ENCODE measurements around the gene ME3.
"Not testable (repeated sequence)": the region's sequence is repeated elsewhere in the genome, so short reads cannot be mapped to it uniquely, and the experiment has no call there.

The ME3 gene

DNA sequence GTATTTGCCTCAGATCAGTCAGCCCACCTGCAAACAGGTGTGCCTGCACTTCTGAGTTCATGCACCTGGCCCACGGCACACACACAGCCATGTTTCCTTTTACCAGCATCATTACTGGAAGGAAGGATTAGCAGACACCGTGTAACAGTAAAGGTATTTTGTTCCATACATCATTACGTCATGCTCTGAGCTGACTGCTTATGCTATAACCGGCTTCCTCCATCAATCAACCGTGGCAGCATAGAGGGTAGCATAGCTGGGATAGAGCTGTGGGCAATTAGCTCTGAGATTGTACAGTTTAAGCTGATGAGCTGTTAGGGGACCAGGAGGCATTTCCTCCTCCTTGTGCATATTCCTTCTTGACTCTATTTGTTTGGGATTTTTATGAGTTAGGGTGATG is 102.4 kb downstream of the ME3 start:
- no peaks in the 10 kb centered on the region for H3K27me3 Mint-ChIP-seq
- no peak for ATAC-seq (replicated peaks)

DNA sequence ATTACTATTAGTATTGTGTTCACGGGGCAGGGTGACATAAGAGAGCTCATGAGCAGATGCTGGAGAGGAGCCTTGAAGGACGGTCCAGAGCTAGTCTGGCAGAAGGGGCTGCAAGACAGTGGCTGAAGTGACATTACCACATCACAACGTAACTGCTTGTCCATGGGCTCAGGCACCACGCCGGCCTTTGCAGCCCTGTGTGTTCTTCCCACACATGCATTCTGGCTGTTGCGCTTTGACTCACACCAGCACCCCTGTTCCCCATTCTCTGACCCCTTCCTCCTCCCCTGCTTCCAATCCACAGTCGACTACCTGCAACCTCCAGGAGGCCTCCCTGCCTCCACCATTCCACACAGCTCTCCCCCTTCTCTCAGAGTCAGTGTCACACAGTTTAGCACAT is 103.3 kb downstream of the ME3 start:
- Mint-ChIP-seq H3K9me3 (peaks cover 0 to 1% of the 10 kb centered on the region in 2 donors), H3K4me3 (no peak overlapping the region), H3K4me1 (peaks cover 0 to 6% of the 10 kb centered on the region in 2 donors), H3K27ac (no peak overlapping the region), H3K36me3 (no peaks in the 10 kb centered on the region), H3K27me3 (no peaks in the 10 kb centered on the region)
- ATAC-seq (replicated peaks) (no peak), DNase-seq (no peak)

More for the DNA sequence above, 102.4 kb downstream of the ME3 start:
- no peak for DNase-seq
- Mint-ChIP-seq H3K9me3 (peaks cover 0 to 1% of the 10 kb centered on the region in 2 donors), H3K4me3 (no peak overlapping the region), H3K36me3 (no peaks in the 10 kb centered on the region), H3K4me1 (peaks cover 0 to 6% of the 10 kb centered on the region in 2 donors), H3K27ac (no peak overlapping the region)

DNA sequence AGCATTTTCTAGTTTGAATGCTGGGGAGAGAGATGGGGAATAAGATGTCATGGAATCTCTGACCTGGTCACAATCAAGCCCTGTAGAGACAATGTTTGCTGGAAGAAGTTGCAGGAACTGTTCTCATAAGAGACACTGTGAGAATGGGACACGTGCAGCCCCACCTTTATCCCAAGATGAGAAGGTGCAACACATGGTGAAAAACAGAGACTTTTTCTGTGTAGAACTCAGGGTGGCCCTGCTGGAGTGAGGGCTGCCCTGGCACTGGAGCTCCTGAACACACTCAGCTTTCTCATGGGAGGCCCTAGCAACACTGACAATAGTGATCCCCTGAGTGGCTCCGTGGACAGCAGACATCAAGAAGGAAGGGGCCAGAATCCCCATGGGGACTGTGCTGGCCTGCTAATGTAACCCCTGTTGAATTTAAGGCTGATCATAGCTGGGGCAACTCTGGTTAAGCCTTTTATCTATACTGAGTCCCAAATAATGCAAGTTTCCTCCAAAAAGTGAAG is 106.6 kb downstream of the ME3 start:
- DNase-seq (no peak), ATAC-seq (replicated peaks) (no peak)
- Mint-ChIP-seq H3K36me3 (no peaks in the 10 kb centered on the region), H3K27ac (no peak overlapping the region), H3K4me3 (no peak overlapping the region), H3K4me1 (peaks cover 0 to 6% of the 10 kb centered on the region in 2 donors), H3K27me3 (no peaks in the 10 kb centered on the region), H3K9me3 (peaks cover 4 to 6% of the 10 kb centered on the region in 2 donors)

DNA sequence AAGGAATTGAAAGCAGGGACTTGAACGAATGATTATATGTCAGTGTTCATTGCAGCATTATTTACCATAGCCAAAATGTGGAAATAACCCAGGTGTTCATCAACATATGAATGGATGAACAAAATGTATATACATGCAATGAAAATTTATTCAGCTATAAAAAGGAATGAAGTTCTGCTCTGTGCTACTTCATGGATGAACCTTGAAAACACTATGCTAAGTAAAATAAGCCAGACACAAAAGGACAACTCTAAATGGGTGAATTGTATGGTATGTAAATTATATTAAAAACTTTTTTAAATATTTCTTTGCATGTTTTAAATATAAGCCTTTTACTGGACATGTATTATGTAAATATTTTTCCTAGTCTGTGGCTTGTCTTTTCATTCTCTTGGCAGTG is 107.0 kb downstream of the ME3 start:
- Mint-ChIP-seq H3K9me3 (peaks cover 4 to 8% of the 10 kb centered on the region in 2 donors), H3K27me3 (no peaks in the 10 kb centered on the region), H3K36me3 (no peaks in the 10 kb centered on the region), H3K4me3 (no peak overlapping the region), H3K27ac (no peak overlapping the region), H3K4me1 (peaks cover 0 to 6% of the 10 kb centered on the region in 2 donors)
- DNase-seq (no peak), ATAC-seq (replicated peaks) (no peak)

DNA sequence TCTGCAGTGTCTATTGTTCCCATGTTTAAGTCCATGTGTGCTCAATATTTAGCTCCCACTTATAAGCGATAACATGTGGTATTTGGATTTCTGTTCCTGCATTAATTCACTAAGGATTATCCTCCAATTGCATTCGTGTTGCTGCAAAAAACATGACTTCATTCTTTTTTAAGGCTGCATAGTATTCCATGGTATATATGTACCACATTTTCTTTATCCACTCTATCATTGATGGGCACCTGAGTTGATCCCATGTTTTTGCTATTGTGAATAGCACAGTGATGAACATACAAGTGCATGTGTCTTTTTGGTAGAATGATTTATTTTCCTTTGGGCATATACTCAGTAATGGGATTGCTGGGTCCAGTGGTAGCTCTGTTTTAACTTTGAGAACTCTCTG is 109.6 kb downstream of the ME3 start:
- ATAC-seq (replicated peaks); H3K4me1 Mint-ChIP-seq; H3K36me3 Mint-ChIP-seq; H3K27ac Mint-ChIP-seq; H3K4me3 Mint-ChIP-seq; DNase-seq; H3K27me3 Mint-ChIP-seq: not testable (repeated sequence)
- H3K9me3 Mint-ChIP-seq, result peaks cover 8 to 11% of the 10 kb centered on the region in 2 donors

DNA sequence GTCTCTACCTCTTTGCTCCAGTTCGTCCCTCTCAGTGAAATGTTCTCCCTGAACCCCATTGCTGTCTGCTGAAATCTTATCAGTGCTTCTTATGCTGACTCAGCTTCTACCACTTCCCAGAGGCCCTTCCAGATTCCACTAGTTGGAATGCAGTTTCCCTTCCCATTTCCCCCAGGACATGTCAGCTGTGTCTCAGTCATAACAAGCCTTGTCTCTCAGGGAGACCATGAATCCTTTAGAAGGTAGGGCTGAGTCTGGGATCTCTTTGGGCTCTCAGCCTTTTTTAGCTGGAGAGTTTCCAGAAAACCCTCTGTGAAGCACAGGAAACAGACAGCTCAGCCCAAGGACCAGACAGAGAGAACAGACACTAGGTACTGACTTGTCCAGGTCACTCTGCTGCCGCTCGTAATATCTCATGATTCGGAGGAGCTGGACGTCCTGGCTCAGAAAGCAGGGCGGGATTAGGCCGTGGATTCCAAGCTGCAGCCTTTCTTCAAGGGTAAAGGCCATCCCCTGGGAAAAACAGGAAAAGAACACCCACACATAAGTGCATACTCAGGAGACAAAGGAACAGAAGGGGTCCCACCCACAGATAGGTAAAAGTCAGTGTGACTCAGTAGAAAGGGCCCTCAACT is 113.0 kb downstream of the ME3 start:
- DNase-seq (no peak), ATAC-seq (replicated peaks) (no peak)
- peaks cover 7 to 11% of the 10 kb centered on the region in 2 donors for H3K9me3 Mint-ChIP-seq
- H3K4me1 Mint-ChIP-seq, result no peaks in the 10 kb centered on the region
- H3K36me3 Mint-ChIP-seq, result no peaks in the 10 kb centered on the region
- no peaks in the 10 kb centered on the region for H3K27me3 Mint-ChIP-seq
- no peak overlapping the region for H3K27ac Mint-ChIP-seq
- no peak overlapping the region for H3K4me3 Mint-ChIP-seq

DNA sequence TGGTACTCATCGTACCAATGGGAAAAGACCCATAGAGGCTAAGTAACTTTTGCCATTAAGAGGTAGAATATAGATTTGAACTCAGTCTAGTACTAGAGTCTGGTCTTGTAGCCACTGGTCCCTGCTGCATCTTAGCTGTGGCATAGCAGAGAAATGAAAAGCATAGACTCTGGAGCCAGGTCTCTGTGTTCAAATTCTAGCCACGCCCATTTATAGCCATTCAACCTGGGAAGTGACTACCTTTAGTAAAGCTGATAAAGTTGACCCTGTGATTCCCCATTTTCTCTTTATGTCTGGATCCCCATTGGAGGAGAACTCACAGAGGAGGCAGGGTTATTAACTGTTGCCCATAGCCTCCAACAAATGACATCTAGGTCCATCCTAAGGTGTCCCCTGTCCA is 113.6 kb downstream of the ME3 start:
- Mint-ChIP-seq H3K27ac (no peak overlapping the region), H3K4me1 (no peaks in the 10 kb centered on the region)

DNA sequence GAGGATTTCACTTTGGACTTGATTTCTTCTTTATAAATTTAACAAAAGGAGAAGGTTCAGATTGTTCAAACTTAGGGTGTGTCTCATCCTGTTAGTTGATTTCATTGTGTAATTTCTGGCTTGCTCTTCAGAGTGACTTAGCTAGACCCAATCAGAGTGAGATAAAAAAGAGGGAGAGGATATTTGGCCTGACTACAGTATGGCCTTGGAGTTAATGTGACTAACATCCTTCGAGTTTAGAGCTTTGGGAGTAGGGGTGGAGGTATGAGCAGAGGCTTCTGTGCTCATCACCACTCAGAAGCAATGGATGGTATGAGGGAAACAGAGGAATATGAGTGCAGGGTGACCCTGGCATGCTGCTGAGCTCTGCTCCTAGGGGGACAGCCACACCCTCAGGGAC is 114.2 kb downstream of the ME3 start:
- Mint-ChIP-seq H3K4me1 (no peaks in the 10 kb centered on the region), H3K36me3 (no peaks in the 10 kb centered on the region), H3K4me3 (no peak overlapping the region), H3K27ac (no peak overlapping the region), H3K9me3 (peaks cover 5 to 11% of the 10 kb centered on the region in 2 donors), H3K27me3 (no peaks in the 10 kb centered on the region)
- ATAC-seq (replicated peaks) (no peak), DNase-seq (no peak)

More for the DNA sequence above, 113.6 kb downstream of the ME3 start:
- Mint-ChIP-seq H3K27me3 (no peaks in the 10 kb centered on the region), H3K4me3 (no peak overlapping the region), H3K9me3 (peaks cover 7 to 11% of the 10 kb centered on the region in 2 donors), H3K36me3 (no peaks in the 10 kb centered on the region)
- no peak for DNase-seq
- ATAC-seq (replicated peaks), result no peak

DNA sequence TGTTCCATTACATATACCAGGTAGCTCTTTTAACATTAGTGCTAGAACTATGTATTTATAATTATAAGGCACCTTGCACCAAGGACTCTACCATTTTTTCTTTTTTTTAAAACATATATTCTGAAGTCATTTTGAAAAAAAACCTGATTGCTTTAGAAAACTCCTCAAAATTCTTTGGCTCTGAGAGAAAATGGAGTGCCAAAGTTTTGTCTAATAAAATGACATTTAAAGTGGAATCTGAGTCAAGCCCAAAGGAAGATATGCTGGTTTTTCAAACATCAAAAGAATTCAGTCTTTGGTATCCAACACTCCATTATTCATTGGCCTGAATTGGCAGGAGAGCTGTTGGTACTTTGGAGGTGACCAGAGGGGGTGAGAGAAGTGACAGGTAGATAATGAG is 116.5 kb downstream of the ME3 start:
- Mint-ChIP-seq H3K4me1 (peaks cover 0 to 1% of the 10 kb centered on the region in 2 donors), H3K4me3 (no peak overlapping the region), H3K27me3 (no peaks in the 10 kb centered on the region), H3K36me3 (no peaks in the 10 kb centered on the region), H3K9me3 (peaks cover 1 to 7% of the 10 kb centered on the region in 2 donors), H3K27ac (no peak overlapping the region)
- DNase-seq (no peak), ATAC-seq (replicated peaks) (no peak)

DNA sequence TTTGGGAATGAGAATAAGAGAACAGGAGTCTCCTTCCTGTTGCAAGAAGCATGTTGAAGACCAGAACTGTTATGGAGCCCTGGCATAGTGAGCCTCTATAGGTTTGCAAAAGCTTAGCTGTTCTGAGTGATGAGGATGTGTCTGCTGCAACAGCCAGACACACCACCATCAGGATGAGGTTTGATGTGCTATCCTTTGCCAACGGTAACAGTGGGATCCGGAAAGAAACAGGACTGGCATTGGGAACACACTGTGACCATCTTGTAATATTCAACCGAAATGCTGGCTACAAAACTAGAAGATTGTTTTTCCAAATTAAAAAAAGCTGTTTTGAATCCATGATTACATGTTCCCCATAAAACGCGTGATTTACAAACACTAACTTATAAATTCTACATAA is 117.0 kb downstream of the ME3 start:
- Mint-ChIP-seq H3K9me3 (peaks cover 0 to 7% of the 10 kb centered on the region in 2 donors), H3K36me3 (no peaks in the 10 kb centered on the region), H3K4me3 (no peak overlapping the region), H3K27ac (no peak overlapping the region), H3K27me3 (no peaks in the 10 kb centered on the region), H3K4me1 (peaks cover 0 to 1% of the 10 kb centered on the region in 2 donors)
- no peak for ATAC-seq (replicated peaks)
- DNase-seq, result no peak

DNA sequence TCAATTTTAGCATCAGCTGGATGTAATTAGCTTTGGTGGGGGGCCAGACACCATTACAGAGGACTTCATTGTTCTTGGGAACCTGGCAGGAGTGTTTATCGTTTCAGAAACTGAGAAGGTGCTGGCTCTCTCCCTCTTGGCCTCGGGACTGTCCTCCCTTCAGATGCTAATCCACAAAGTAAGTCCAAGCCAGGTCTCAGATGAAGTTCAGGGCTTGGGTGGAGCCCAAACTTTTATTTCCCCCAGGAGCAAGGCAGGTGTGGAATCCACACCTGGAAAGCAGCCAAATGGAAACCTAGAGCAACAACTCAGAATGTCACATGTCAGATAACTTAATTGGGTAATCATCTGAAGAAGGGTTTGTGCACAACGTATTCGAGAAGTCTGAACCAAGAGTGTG is 119.2 kb downstream of the ME3 start:
- peaks cover 0 to 1% of the 10 kb centered on the region in 2 donors for H3K4me1 Mint-ChIP-seq
- H3K27me3 Mint-ChIP-seq, result no peaks in the 10 kb centered on the region
- no peak overlapping the region for H3K27ac Mint-ChIP-seq
- DNase-seq (no peak), ATAC-seq (replicated peaks) (no peak)
- H3K9me3 Mint-ChIP-seq, result no peaks in the 10 kb centered on the region
- H3K36me3 Mint-ChIP-seq, result no peaks in the 10 kb centered on the region
- no peak overlapping the region for H3K4me3 Mint-ChIP-seq

DNA sequence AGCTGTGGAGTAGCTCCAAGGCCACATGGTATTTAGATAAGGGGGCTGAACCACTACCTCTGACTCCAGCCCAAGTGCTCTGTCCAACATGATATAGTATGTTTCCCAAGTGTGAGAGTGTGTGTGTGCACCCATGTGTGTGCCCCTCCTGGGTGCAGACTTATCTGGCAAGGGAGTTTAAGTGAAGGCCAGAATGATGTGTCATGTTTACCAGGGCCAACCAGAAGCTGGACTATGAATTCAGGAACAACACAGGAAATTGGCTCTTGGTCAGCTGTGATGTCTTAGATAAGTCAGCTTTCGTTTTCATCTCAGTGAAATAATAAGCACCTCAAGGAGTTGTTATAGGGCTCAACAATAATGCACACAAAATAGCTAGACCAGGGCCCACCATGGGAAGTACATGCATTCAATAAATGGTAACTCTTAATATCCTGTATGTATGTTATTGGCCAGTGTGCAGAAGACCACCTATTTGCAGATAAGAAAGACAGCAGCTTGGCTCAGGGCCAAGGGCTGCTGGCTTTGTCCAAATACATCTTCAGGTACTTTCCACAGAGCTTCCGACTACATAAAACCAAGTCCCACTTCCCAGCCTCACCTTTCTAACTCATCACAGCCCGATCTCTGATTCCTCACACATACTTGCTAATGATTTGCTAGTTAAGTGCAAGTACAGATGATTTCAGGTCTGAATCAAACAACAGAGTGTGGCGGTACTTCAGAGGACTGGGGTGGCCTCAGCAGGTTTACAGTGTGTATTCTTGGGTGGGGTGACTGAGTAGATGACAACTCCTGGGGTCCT is 120.9 kb downstream of the ME3 start:
- peaks cover 0 to 1% of the 10 kb centered on the region in 2 donors for H3K4me1 Mint-ChIP-seq
- H3K4me3 Mint-ChIP-seq, result no peak overlapping the region
- no peak overlapping the region for H3K27ac Mint-ChIP-seq
- ATAC-seq (replicated peaks) (no peak), DNase-seq (no peak)
- no peaks in the 10 kb centered on the region for H3K9me3 Mint-ChIP-seq
- H3K27me3 Mint-ChIP-seq, result no peaks in the 10 kb centered on the region
- no peaks in the 10 kb centered on the region for H3K36me3 Mint-ChIP-seq

DNA sequence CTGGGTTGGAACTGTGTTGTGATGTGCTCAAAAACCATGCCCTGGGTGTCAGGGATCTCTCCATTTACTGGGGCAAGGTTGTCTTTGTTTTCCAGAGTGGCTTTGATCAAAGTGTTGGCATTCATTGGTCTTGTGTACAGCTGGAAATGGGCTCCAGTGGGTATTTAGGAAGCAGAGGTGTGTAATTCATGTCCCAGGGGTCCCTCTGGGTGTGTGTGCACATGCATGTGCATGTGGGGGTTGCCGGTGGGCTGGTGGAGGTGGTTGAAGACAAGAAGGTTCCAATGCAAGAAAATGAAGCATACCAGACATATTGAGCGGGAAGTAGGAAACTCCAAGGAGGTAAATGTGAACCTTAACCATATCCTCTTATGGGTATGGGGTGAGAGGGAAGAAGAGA is 121.7 kb downstream of the ME3 start:
- ATAC-seq (replicated peaks) (no peak), DNase-seq (no peak)
- Mint-ChIP-seq H3K4me3 (no peak overlapping the region), H3K9me3 (no peaks in the 10 kb centered on the region), H3K27me3 (no peaks in the 10 kb centered on the region), H3K36me3 (no peaks in the 10 kb centered on the region), H3K27ac (no peak overlapping the region), H3K4me1 (peaks cover 0 to 1% of the 10 kb centered on the region in 2 donors)

DNA sequence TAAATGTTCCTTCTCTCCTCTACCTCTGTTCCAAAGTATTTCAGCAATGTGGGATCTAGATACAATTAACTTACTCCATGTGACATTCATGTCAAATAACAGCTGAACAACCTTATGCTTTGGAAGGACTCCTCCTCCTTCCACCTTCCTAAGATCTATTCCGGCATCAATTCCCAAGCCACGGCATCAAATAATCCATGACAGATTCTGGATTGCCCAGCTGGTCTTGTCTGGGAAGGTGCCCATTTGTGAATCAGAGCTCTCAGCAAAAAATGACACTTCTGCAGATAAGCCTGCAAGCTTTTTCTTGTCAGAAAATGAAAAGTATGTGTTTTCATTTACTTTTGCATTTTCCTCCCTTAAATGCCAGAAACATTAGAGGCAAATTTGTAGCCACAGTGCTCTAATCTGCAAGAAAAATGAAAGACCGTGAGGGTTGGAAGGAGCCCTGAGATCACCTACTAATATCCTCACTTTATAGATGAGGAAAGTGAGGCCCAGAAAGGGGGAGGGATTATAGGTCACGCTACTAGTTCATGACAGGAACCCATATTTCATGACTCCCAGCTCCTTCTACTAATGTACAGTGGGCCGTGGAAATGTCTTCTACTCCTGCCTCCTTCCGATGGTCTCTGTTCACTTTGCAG is 124.0 kb downstream of the ME3 start:
- Mint-ChIP-seq H3K4me3 (no peak overlapping the region), H3K9me3 (no peaks in the 10 kb centered on the region), H3K4me1 (peaks cover 0 to 1% of the 10 kb centered on the region in 2 donors), H3K36me3 (no peaks in the 10 kb centered on the region), H3K27ac (no peak overlapping the region), H3K27me3 (no peaks in the 10 kb centered on the region)
- no peak for DNase-seq
- no peak for ATAC-seq (replicated peaks)
